Urinary bladder (tissue), 4 donors: ENCODE data around the gene ABCC1. TPM values are rescaled to one million over a fixed set of nuclear protein-coding genes. Genes with fewer than 3 reads are reported as not detected.

Source experiments
- DNase-seq: peaks from one replicate; pipeline ENCODE4 v3.0.0-alpha.2; 2015; ENCODE audit errors: extremely low spot score
- H3K27ac ChIP-seq: one replicate; pipeline ENCODE4 v1.5.1; 2013; ENCODE audit warnings: low read depth, mild to moderate bottlenecking, moderate library complexity
- H3K36me3 ChIP-seq: one replicate; pipeline ENCODE4 v1.6.1; 2013; ENCODE audit warnings: mild to moderate bottlenecking, moderate library complexity; ENCODE audit not compliant: insufficient read depth
- H3K4me1 ChIP-seq: one replicate; pipeline ENCODE4 v1.6.1; 2013; ENCODE audit warnings: mild to moderate bottlenecking, moderate library complexity; ENCODE audit not compliant: insufficient read depth
- H3K4me3 ChIP-seq: one replicate; pipeline ENCODE4 v1.5.1; 2013; ENCODE audit warnings: low read depth, low read length
- WGBS: extraction: QIAGEN DNeasy Blood & Tissue Kit; methylation state at CpG from one replicate; pipeline ENCODE4 v1.1.7; 2013; 5-methylcytosine and 5-hydroxymethylcytosine counted together
- polyA plus RNA-seq: library from polyadenylated mRNA; stranded (reverse); fragments of 200-250 nt; gene quantifications from one replicate; pipeline ENCODE4 v1.2.3, GENCODE V29; 2013
- total RNA-seq: library from RNA; depleted of rRNA; stranded (reverse); fragments of >200 nt; gene quantifications from one replicate; pipeline ENCODE4 v1.2.3, GENCODE V29; 2014
- donor health status: healthy with polysubstance abuse.
- donor health status: healthy.

Gene ABCC1
- total and polyA plus RNA-seq, 2 donors, result 13.8 to 21.7 TPM

DNA sequence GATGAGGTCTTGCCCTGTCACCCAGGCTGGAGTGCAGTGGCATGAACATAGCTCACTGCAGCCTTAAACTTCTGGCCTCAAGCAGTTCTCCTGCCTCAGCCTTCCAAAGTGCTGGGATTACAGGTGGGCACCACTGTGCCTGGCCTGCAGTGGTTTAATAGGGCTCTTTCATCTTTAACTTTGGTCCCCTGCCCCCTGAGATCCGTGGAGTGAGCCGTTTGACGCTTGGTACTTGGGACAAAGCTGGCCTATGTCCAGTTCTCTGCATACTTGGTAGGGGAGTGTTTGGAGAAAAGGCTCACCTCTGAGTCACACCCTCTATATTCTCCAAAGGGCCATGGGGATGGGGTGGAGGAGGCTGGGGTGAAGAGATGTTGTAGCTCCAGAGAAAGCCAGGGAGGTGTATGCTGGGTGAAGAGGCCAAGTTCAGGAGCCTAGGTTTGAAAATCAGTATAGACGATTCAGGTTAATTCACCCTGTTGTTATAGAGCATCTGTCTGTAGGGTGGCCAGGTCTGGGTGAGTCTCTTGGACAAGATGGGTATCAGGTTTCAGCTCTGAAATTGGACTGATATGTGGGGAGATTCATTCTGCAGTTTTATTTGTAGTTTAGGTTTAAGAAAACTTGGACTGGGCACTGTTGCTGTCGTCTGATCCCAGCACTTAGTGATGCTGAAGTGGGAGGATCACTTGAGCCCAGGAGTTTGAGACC is 17.6 kb downstream of the ABCC1 start:
- H3K4me1 ChIP-seq, result no peaks in the 10 kb centered on the region
- DNase-seq, result no peak
- H3K4me3 ChIP-seq, result no peak overlapping the region
- 34% methylated on average over 5 of the region's 5 CpGs for WGBS
- H3K36me3 ChIP-seq, result no peaks in the 10 kb centered on the region
- H3K27ac ChIP-seq, result no peak overlapping the region

DNA sequence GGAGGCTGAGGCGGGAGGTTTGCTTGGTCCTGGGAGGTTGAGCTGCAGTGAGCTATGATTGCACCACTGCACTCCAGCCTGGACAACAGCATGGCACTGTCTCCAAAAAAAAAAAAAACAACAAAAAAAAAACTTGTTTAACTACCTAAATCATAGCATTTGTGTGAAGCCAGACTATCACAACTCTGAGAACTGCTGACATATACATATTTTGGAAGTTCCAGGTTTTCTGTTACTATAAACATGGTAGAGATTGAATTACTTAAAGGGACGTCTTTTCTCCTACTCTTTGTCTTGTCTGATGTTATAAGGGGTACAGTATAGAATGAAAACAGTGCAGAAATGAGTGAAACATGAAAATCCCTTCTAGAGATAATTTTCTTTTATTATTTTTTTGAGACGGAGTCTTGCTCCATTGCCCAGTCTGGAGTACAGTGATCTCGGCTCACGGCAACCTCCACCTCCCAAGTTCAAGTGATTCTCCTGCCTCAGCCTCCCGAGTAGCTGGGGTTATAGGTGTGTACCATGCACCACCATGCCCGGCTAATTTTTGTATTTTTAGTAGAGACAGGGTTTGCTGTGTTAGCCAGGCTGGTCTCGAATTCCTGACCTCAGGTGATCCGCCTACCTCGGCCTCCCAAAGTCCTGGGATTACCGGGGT is 18.4 kb downstream of the ABCC1 start:
- no peak for DNase-seq
- Histone ChIP-seq H3K27ac (no peak overlapping the region), H3K4me3 (no peak overlapping the region), H3K36me3 (no peaks in the 10 kb centered on the region), H3K4me1 (no peaks in the 10 kb centered on the region)
- WGBS, result 93% methylated on average over 11 of the region's 11 CpGs

DNA sequence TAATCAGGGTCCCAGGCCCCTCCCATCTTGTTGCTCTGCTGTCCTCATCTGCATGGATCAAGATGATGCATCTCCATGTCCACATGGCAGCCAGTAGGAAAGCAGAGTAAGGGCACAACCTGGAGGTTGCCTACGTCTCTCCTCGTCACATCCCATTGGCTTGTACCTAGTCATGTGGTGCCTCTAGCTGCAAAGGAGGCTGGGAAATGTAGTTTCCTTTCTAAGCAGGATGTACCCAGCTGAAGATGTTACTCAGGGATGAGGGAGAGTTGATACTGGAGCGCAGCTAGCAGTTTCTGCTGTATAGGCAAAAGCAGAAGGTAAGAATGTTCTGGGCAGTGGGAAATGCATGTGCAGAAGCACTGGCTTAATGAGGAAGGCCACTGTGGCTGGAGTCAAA is 20.8 kb downstream of the ABCC1 start:
- Histone ChIP-seq H3K4me3 (no peak overlapping the region), H3K4me1 (no peaks in the 10 kb centered on the region), H3K36me3 (no peaks in the 10 kb centered on the region), H3K27ac (no peak overlapping the region)
- 96% methylated on average over 3 of the region's 3 CpGs for WGBS
- no peak for DNase-seq

DNA sequence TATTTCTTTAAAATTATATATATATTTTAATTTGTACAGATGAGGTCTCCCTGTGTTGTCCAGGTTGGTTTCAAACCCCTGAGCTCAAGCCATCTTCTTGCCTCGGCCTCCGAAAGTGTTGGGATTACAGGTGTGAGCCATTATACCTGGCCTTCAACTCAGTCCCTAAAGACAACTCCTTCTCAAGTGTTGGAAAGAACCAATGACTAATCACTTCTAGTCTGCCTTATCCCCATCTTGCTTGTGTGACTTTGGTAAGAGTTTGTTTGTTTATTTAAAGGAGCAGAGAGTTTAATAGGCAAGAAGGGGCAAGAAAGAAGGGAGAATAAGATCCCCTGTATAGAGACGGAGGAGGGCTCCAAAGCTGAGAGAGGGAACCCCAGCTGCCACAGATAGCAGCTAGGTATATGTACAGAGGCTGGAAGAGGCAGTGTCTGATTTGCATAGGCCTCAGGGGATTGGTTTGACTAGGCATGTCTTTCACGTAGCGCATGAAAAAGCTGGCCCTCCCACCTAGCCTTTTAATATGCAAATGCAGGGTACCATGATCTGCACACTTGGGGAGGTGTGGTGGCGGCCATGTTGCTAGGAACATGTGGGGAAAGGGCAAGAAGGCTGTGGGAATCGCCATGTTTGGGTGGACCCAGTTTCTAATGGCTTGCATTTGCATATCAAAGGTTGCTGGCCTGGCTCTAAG is 21.5 kb downstream of the ABCC1 start:
- no peak for DNase-seq
- 93% methylated on average over 7 of the region's 7 CpGs for WGBS
- H3K36me3 ChIP-seq, result no peaks in the 10 kb centered on the region
- no peaks in the 10 kb centered on the region for H3K4me1 ChIP-seq
- H3K27ac ChIP-seq, result no peak overlapping the region
- H3K4me3 ChIP-seq, result no peak overlapping the region

DNA sequence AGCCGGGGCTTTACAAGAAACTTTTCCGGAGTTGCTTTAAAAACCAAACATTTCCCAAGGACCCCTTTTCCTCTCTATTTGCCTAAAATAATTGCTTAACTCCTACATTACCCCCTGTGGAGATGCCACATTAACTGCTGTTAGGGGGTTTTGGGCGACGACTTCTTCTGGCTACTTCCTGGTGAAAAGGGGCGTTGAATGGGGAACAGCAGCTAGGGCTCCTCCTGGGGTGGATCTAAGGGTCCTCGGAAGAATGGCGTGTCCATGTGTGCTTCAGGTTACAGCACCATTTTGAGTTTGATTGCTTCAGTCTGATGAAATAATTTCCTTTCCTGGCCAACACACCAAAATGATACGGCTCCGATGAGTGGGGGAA is 22.0 kb downstream of the ABCC1 start:
- 91% methylated on average over 9 of the region's 9 CpGs for WGBS
- no peak overlapping the region for H3K27ac ChIP-seq
- no peaks in the 10 kb centered on the region for H3K36me3 ChIP-seq
- no peaks in the 10 kb centered on the region for H3K4me1 ChIP-seq
- H3K4me3 ChIP-seq, result no peak overlapping the region
- no peak for DNase-seq

DNA sequence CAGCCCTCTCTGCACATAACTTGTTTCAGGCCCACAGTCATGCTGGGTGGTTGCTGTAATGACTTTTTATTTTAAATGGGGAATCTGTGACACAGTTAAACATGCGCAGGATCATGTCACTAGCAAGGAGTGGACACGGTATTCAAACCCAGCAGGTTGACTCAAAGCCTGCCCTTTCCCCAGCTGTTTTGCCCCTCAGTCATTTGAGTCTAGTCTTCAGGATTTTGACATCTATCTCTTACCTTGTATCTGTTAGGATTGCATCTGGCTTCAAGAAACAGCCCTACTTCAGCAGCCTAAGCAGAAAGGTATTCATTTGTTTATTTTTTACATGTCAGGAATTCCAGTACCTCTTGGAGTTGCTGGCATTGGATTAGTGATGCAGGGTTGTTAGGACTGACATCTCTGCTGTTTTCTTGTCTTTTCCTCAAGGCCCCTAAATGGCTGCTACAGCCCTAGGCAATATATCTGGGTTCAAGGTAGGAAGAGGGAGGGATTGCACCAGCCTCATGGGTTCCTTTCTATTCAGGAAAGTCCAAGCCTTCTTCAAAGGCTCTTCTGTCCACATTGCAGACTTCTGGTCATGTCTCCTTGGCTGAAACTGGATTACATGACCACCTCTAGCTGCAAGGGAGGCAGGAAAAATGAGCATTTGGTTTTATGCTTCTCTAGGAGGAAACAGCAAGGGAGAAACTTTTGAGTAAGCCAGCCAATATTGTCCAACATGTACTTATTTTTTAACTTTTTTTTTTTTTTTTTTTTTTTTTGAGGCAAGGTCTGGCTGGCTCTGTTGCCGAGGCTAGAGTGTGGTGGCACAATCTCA is 22.8 kb downstream of the ABCC1 start:
- 66% methylated on average over 3 of the region's 3 CpGs for WGBS
- Histone ChIP-seq H3K36me3 (no peaks in the 10 kb centered on the region), H3K27ac (no peak overlapping the region), H3K4me3 (no peak overlapping the region), H3K4me1 (no peaks in the 10 kb centered on the region)
- DNase-seq, result no peak

DNA sequence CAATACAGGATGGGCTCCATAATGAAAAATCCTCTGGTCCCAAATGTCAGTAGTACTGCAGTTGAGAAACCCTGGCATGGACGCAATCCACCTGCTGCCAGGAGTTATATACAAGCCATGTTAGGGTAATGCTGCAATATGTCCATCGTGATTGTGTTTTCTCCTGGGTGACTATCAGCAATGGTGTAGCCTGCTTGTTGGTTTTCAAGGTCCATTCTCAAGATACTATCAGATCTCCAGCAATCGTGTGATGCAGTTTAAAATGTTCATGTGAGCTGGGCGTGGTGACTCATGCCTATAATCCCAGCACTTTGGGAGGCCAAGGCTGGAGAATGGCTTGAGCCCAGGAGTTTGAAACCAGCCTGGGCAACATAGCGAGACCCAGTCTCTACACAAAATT is 24.0 kb downstream of the ABCC1 start:
- H3K27ac ChIP-seq, result no peak overlapping the region
- no peak for DNase-seq
- no peaks in the 10 kb centered on the region for H3K36me3 ChIP-seq
- H3K4me1 ChIP-seq, result no peaks in the 10 kb centered on the region
- no peak overlapping the region for H3K4me3 ChIP-seq
- 62% methylated on average over 5 of the region's 5 CpGs for WGBS

DNA sequence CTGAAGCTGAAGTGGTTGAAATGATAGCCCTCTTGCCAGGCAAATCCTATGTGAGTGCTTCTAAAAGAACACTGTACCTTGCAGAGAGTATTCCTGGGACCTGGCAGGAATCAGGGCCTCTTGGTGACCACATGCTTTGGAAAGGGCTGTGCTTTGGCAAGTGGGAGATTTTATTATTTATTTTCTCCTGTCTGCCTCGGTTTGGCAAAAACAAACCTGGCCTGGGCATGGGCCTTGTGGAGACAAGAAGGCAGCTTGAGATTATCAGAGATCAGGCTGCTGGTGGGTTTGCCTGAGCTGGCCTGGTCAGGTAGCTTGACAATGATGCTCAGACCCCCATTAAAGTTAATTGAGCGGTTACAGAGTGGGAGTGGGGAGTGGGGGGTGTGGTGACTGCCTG is 24.6 kb downstream of the ABCC1 start:
- Histone ChIP-seq H3K36me3 (no peaks in the 10 kb centered on the region), H3K27ac (no peak overlapping the region), H3K4me1 (no peaks in the 10 kb centered on the region), H3K4me3 (no peak overlapping the region)
- no peak for DNase-seq
- WGBS, result 76% methylated on average over 2 of the region's 2 CpGs

DNA sequence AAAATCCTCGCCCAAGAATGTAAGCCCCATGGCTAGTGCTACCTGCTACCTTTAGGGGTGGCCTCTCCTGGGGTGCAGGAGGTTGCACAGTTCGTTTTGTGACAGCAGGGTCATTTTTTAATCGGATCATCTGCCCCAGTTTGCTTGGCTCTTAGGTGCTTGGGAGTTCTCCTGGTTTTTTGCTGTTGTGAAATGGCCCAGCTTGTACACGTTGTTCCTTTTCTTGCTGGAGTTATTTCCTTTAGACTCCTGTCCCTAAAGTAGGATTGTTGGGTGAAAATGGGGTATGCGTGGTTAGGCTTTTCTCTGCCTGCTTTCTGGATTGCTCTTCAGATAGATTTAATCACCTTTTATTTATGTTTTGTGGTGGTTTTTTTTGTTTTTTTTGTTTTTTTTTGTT is 25.8 kb downstream of the ABCC1 start:
- WGBS, result 83% methylated on average over 5 of the region's 5 CpGs
- no peaks in the 10 kb centered on the region for H3K36me3 ChIP-seq
- H3K4me1 ChIP-seq, result no peaks in the 10 kb centered on the region
- no peak overlapping the region for H3K4me3 ChIP-seq
- H3K27ac ChIP-seq, result no peak overlapping the region
- no peak for DNase-seq

DNA sequence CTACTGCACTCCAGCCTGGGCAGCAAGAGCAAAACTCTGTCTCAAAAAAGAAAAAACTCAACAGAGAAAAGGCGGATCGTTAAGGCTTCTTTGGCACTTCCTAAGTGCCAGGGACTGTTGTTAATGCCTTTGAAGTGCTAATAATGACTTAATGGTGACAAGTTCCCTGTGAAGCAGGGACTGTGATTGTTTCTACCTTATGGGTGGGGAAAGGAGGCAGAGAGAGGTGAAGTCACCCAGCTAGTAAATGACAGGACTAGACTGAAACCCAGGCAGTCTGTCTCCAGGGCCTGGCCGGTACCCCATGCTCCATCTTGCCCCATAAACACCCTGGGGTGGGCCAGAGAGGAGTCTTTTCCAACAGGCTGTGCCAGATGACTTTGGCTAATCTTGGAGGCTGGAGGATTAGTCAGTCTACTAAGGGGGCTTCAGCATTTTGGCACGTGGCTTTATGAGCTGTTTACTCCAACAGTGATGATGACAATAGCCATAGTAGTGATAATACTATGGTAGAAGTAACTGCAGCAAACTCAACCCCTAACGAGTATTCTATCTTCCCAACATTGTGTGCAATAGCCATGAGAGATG is 26.9 kb downstream of the ABCC1 start:
- Histone ChIP-seq H3K36me3 (no peaks in the 10 kb centered on the region), H3K27ac (peak overlapping the region; percentile 28), H3K4me1 (no peaks in the 10 kb centered on the region), H3K4me3 (no peak overlapping the region)
- WGBS, result 51% methylated on average over 5 of the region's 5 CpGs
- no peak for DNase-seq

DNA sequence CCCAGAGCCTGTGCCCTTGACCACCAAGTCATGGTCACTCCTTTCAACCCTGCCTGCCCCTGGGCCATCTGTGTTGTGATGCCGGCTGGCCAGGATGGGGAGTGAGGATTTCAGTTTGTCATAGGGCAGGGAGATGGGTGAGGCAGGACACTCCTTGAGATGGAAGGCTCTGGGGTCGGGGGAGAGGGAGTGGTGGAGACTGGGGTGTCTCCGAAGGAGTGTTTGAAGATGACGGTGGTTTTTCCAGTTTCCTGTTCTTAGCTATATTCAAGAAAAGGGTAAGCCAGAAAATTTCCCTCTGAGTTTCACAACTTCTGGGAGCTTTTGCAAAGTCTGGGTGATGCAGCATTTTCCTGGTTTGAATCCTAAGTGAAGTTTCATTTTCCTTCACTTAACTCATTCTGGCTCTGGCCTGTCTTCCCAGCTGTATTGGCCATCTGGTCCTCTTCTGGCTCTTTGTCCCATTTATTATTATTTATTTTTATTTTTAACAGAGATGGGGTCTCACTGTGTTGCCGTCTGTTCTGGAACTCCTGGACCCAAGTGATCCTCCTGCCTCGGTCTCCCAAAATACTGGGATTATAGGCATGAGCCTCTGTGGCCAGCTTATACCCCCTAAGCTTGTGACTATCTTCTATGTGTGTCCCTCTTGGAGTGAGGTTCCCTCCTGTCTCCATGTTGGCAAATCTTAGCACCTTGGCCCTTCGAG is 27.7 kb downstream of the ABCC1 start:
- Histone ChIP-seq H3K4me3 (no peak overlapping the region), H3K36me3 (no peaks in the 10 kb centered on the region), H3K4me1 (no peaks in the 10 kb centered on the region), H3K27ac (peak overlapping the region; percentile 28)
- 80% methylated on average over 7 of the region's 7 CpGs for WGBS
- no peak for DNase-seq

DNA sequence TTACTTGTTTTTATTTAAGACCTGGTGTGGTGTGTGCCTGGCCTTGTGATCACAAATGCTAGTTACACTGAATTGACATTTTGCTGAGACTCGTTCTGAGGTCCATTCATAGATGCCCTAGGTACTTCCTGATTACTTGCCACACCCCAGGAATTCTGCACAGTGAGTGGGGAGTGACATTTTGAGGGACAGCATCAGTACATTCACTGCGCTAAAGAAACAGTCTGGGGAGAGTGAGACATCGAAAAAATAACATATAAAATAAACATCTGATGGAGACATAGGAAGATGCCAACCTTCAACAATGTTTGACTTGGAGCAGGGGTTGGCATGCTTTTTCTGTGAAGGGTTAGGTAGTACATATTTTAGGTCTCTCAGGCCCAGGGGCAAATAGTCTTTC is 30.4 kb downstream of the ABCC1 start:
- H3K27ac ChIP-seq, result no peak overlapping the region
- H3K4me1 ChIP-seq, result no peaks in the 10 kb centered on the region
- DNase-seq, result no peak
- WGBS, result 87% methylated on average over 3 of the region's 3 CpGs
- H3K4me3 ChIP-seq, result no peak overlapping the region
- H3K36me3 ChIP-seq, result no peaks in the 10 kb centered on the region

DNA sequence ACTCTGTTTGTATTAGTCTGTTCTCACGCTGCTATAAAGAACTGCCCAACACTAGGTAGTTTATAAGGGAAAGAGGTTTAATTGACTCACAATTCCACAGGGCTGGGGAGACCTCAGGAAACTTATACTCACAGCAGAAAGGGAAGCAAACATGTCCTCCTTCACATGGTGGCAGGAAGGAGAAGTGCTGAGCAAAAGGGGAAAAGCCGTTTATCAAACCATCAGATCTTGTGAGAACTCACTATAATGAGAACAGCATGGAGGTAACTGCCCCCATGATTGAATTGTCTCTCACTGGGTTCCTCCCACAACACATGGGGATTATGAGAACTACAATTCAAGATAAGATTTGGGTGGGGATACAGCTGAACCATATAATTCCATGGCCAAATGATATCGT is 30.9 kb downstream of the ABCC1 start:
- H3K4me1 ChIP-seq, result no peaks in the 10 kb centered on the region
- no peaks in the 10 kb centered on the region for H3K36me3 ChIP-seq
- no peak overlapping the region for H3K4me3 ChIP-seq
- no peak for DNase-seq
- 84% methylated on average over 3 of the region's 3 CpGs for WGBS
- H3K27ac ChIP-seq, result no peak overlapping the region
